SU-DHL-6 (cell line): ENCODE data around the gene MAST2.

ENCODE experiments used
- EZH2phosphoT487 ChIP-seq: fragments of 200-600 bp; sonication (generic), shearing (Covaris generic); conservative IDR thresholded peaks from 2 replicates; pipeline ENCODE4 v1.6.1; 2018; ENCODE audit warnings: mild to moderate bottlenecking, antibody characterized with exemption, low read length, moderate library complexity, mixed read lengths
- TF ChIP-seq, protein P1 (sequence below): fragments of 200-600 bp; sonication (generic); IDR thresholded peaks from one replicate; pipeline ENCODE4 v1.5.1; 2017; ENCODE audit warnings: antibody characterized with exemption, mild to moderate bottlenecking, low read length, moderate library complexity; ENCODE audit not compliant: insufficient read depth, poor library complexity, severe bottlenecking

DNA sequence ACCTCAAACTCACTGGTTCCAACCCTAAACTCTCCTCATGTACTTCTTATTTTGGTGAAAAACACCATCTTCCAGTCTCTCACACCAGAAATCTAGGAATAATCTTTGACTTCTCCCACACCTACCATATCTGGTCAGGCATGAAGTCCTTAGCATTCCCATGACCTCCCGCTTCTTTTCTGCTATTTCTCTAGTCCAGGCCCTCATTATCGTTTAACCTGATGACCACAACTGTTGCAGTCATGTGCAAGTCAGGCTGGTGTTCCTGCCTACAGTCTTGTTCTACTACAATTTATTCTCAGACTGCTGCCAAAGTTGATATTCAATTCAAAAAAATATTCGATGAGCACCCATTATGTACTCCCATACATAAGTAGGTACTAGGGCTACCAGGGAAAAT, 257.7 kb downstream of the MAST2 start:
- TF ChIP-seq, protein P1, sequence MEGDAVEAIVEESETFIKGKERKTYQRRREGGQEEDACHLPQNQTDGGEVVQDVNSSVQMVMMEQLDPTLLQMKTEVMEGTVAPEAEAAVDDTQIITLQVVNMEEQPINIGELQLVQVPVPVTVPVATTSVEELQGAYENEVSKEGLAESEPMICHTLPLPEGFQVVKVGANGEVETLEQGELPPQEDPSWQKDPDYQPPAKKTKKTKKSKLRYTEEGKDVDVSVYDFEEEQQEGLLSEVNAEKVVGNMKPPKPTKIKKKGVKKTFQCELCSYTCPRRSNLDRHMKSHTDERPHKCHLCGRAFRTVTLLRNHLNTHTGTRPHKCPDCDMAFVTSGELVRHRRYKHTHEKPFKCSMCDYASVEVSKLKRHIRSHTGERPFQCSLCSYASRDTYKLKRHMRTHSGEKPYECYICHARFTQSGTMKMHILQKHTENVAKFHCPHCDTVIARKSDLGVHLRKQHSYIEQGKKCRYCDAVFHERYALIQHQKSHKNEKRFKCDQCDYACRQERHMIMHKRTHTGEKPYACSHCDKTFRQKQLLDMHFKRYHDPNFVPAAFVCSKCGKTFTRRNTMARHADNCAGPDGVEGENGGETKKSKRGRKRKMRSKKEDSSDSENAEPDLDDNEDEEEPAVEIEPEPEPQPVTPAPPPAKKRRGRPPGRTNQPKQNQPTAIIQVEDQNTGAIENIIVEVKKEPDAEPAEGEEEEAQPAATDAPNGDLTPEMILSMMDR, result no peak
- TF ChIP-seq EZH2phosphoT487, result no peak
